H1 (cell line): ENCODE measurements around the gene FHIT. TPM values are rescaled to one million over a fixed set of nuclear protein-coding genes. Genes with fewer than 3 reads are reported as not detected.

Experiments
- CTCF ChIA-PET: fragments of 300-600 bp; sonication (Branson Sonifier 250); formaldehyde crosslinking; loops from one replicate; lab custom pipeline; 2021; ENCODE audit not compliant: partially characterized antibody; lab: Charles Lee
- POLR2A ChIA-PET: fragments of 300-600 bp; sonication (Branson Sonifier 250); formaldehyde crosslinking; loops from one replicate; lab custom pipeline; 2021; ENCODE audit warnings: inconsistent platforms; ENCODE audit not compliant: partially characterized antibody; lab: Charles Lee
- DNase-seq, 2 experiments: peaks; one replicate each; pipeline versions ENCODE4 v3.0.0 to v3.0.0-alpha.2; 2010 to 2022; ENCODE audit warnings: low spot score in 2 of 2, low read depth in 1 of 2, mixed read lengths in 1 of 2
- FAIRE-seq: peaks from 2 replicates; lab custom pipeline; 2011; peaks lifted over from hg19 to GRCh38; lab: Jason Lieb, UNC
- H2AFZ ChIP-seq: 2 replicates; pipeline ENCODE4 v1.8.1; 2012; ENCODE audit warnings: low read length, inconsistent platforms
- H2AK5ac ChIP-seq: 2 replicates; pipeline ENCODE4 v1.6.1; 2013; ENCODE audit warnings: low read depth, low read length
- H2BK120ac ChIP-seq: replicated peaks from 2 replicates; pipeline ENCODE3; 2013; ENCODE audit warnings: low read depth, low read length, inconsistent platforms
- H2BK12ac ChIP-seq: 2 replicates; pipeline ENCODE4 v1.6.1; 2013; ENCODE audit warnings: low read depth, low read length
- H2BK15ac ChIP-seq: 2 replicates; pipeline ENCODE4 v1.6.1; 2013; ENCODE audit warnings: low read length
- H2BK20ac ChIP-seq: 2 replicates; pipeline ENCODE4 v1.6.1; 2013; ENCODE audit warnings: low read length
- H2BK5ac ChIP-seq: 2 replicates; pipeline ENCODE4 v1.6.1; 2013; ENCODE audit warnings: low read depth, low read length
- H3K14ac ChIP-seq: 2 replicates; pipeline ENCODE4 v1.6.1; 2013; ENCODE audit warnings: inconsistent platforms; ENCODE audit not compliant: insufficient read length
- H3K18ac ChIP-seq: 2 replicates; pipeline ENCODE4 v1.6.1; 2013; ENCODE audit warnings: low read length; ENCODE audit errors: extremely low read depth
- H3K23ac ChIP-seq: 2 replicates; pipeline ENCODE4 v1.6.1; 2013; ENCODE audit warnings: inconsistent platforms; ENCODE audit not compliant: insufficient read length
- H3K23me2 ChIP-seq: 2 replicates; pipeline ENCODE4 v1.6.1; 2013; ENCODE audit warnings: low read depth, low read length
- H3K27ac ChIP-seq: 2 replicates; pipeline ENCODE4 v1.6.1; 2011; ENCODE audit warnings: low read depth, low read length, inconsistent platforms
- H3K27me3 ChIP-seq, 4 experiments: replicated peaks in 1 of 4; 1 replicate in 1 of 4; 2 replicates in 3 of 4; pipeline versions ENCODE4 v1.6.1 to v1.8.1; 2011 to 2013; ENCODE audit warnings: low read length in 3 of 4, mild to moderate bottlenecking in 3 of 4, inconsistent platforms in 2 of 4, mixed read lengths in 2 of 4, moderate library complexity in 1 of 4; ENCODE audit not compliant: control insufficient read depth in 3 of 4, insufficient read depth in 3 of 4; ENCODE audit errors: extremely low read depth in 1 of 4
- H3K36me3 ChIP-seq, 4 experiments: 2 replicates each; pipeline versions ENCODE4 v1.6.1 to v1.8.1; 2011 to 2013; ENCODE audit warnings: mild to moderate bottlenecking in 4 of 4, low read length in 3 of 4, moderate library complexity in 2 of 4, control low read depth in 1 of 4, inconsistent platforms in 1 of 4; ENCODE audit not compliant: insufficient read depth in 4 of 4, control insufficient read depth in 2 of 4
- H3K4ac ChIP-seq: replicated peaks from 2 replicates; pipeline ENCODE3; 2013; ENCODE audit warnings: low read length, low read depth, mixed read lengths, inconsistent platforms; ENCODE audit not compliant: insufficient read length
- H3K4me1 ChIP-seq, 4 experiments: replicated peaks in 1 of 4; 1 replicate in 1 of 4; 2 replicates in 3 of 4; pipeline versions ENCODE4 v1.6.1 to v1.8.1; 2011 to 2013; ENCODE audit warnings: low read length in 3 of 4, inconsistent platforms in 2 of 4, mixed read lengths in 1 of 4; ENCODE audit not compliant: insufficient read depth in 4 of 4, control insufficient read depth in 3 of 4
- H3K4me2 ChIP-seq, 2 experiments: 2 replicates each; pipeline versions ENCODE4 v1.6.1 to v1.8.1; 2011 to 2013; ENCODE audit warnings: low read depth in 2 of 2, low read length in 2 of 2, control low read depth in 1 of 2, inconsistent platforms in 1 of 2, mild to moderate bottlenecking in 1 of 2; ENCODE audit not compliant: insufficient read depth in 1 of 2
- H3K4me3 ChIP-seq, 4 experiments: fragments of 200-600, 300-600 bp in 1 of 4; sonication (generic), shearing (Covaris generic), sonication (Bioruptor Twin) in 1 of 4; 2 replicates each; pipeline versions ENCODE4 v1.5.1 to v1.8.1; 2011 to 2016; ENCODE audit warnings: low read length in 4 of 4, low read depth in 3 of 4, control low read depth in 2 of 4, inconsistent platforms in 2 of 4, mild to moderate bottlenecking in 2 of 4, mixed read lengths in 1 of 4, moderate library complexity in 1 of 4; ENCODE audit not compliant: insufficient read depth in 2 of 4; ENCODE audit errors: extremely low read depth in 1 of 4
- H3K56ac ChIP-seq: replicated peaks from 2 replicates; pipeline ENCODE3; 2013; ENCODE audit warnings: low read depth, mild to moderate bottlenecking, mixed read lengths, low read length, inconsistent platforms; ENCODE audit not compliant: insufficient read length
- H3K79me1 ChIP-seq: 2 replicates; pipeline ENCODE4 v1.6.1; 2013; ENCODE audit warnings: low read depth, low read length, control low read depth
- H3K79me2 ChIP-seq, 2 experiments: 2 replicates each; pipeline versions ENCODE4 v1.6.1 to v1.8.1; 2012 to 2013; ENCODE audit warnings: low read length in 2 of 2, mild to moderate bottlenecking in 2 of 2, inconsistent platforms in 1 of 2; ENCODE audit not compliant: insufficient read depth in 2 of 2, control insufficient read depth in 1 of 2
- H3K9ac ChIP-seq, 4 experiments: replicated peaks in 1 of 4; 1 replicate in 1 of 4; 2 replicates in 3 of 4; pipeline versions ENCODE4 v1.6.1 to v1.8.1; 2011 to 2013; ENCODE audit warnings: low read depth in 3 of 4, low read length in 3 of 4, control low read depth in 2 of 4, mild to moderate bottlenecking in 2 of 4, moderate library complexity in 2 of 4, inconsistent platforms in 1 of 4; ENCODE audit errors: extremely low read depth in 1 of 4
- H3K9me3 ChIP-seq, 2 experiments: 2 replicates each; pipeline versions ENCODE4 v1.6.1 to v1.8.1; 2012 to 2013; ENCODE audit warnings: mild to moderate bottlenecking in 2 of 2, moderate library complexity in 2 of 2, control low read depth in 1 of 2, inconsistent platforms in 1 of 2, low read depth in 1 of 2, low read length in 1 of 2, mixed read lengths in 1 of 2; ENCODE audit not compliant: insufficient read depth in 2 of 2
- H4K20me1 ChIP-seq, 2 experiments: replicated peaks in 1 of 2; 2 replicates each; pipeline versions ENCODE3 to v1.8.1; 2011 to 2013; ENCODE audit warnings: inconsistent platforms in 2 of 2, low read length in 2 of 2, mild to moderate bottlenecking in 1 of 2; ENCODE audit not compliant: insufficient read depth in 2 of 2, control insufficient read depth in 1 of 2
- H4K5ac ChIP-seq: 2 replicates; pipeline ENCODE4 v1.6.1; 2013; ENCODE audit warnings: low read length, low read depth, mixed read lengths, inconsistent platforms; ENCODE audit not compliant: insufficient read length
- H4K8ac ChIP-seq: 2 replicates; pipeline ENCODE4 v1.8.0; 2013; ENCODE audit warnings: mild to moderate bottlenecking, moderate library complexity, low read length, inconsistent platforms; ENCODE audit not compliant: insufficient read depth; ENCODE audit errors: extremely low read depth
- H4K91ac ChIP-seq: replicated peaks from 2 replicates; pipeline ENCODE3; 2013; ENCODE audit warnings: low read length, mixed read lengths, inconsistent platforms; ENCODE audit not compliant: insufficient read length
- EP300 ChIP-seq, 2 experiments: IDR thresholded peaks; 1 replicate in 1 of 2; 2 replicates in 1 of 2; pipeline ENCODE4 v1.6.1; 2011 to 2012; ENCODE audit warnings: low read depth in 2 of 2, low read length in 2 of 2, mild to moderate bottlenecking in 2 of 2, borderline replicate concordance in 1 of 2, inconsistent platforms in 1 of 2, moderate library complexity in 1 of 2
- EZH2 ChIP-seq: fragments of 200-600 bp; sonication (generic); IDR thresholded peaks from 2 replicates; pipeline ENCODE4 v1.7.1; 2012; ENCODE audit warnings: low read depth, mild to moderate bottlenecking, moderate library complexity, low read length, inconsistent platforms; ENCODE audit not compliant: severe bottlenecking
- HDAC2 ChIP-seq, 2 experiments: fragments of 300-600 bp in 1 of 2; sonication (generic) in 1 of 2; IDR thresholded peaks; 2 replicates each; pipeline ENCODE4 v1.6.1; 2011 to 2012; ENCODE audit warnings: low read depth in 2 of 2, low read length in 2 of 2, mild to moderate bottlenecking in 2 of 2, moderate library complexity in 2 of 2, borderline replicate concordance in 1 of 2, inconsistent platforms in 1 of 2
- KDM1A ChIP-seq: fragments of 200-600, 300-600 bp; sonication (generic); IDR thresholded peaks from 2 replicates; pipeline ENCODE4 v1.7.1; 2016; ENCODE audit warnings: mild to moderate bottlenecking, low read length, borderline replicate concordance
- KDM4A ChIP-seq: IDR thresholded peaks from one replicate; pipeline ENCODE4 v1.7.1; 2012; ENCODE audit warnings: low read depth, mild to moderate bottlenecking, moderate library complexity, low read length, inconsistent platforms; ENCODE audit not compliant: severe bottlenecking
- RAD21 ChIP-seq, 2 experiments: IDR thresholded peaks in 1 of 2; conservative IDR thresholded peaks in 1 of 2; 2 replicates each; pipeline ENCODE4 v1.6.1; 2011; ENCODE audit warnings: low read depth in 2 of 2, low read length in 2 of 2, improper control_type of control experiment in 1 of 2, inconsistent platforms in 1 of 2, mild to moderate bottlenecking in 1 of 2, moderate library complexity in 1 of 2
- RXRA ChIP-seq: IDR thresholded peaks from 2 replicates; pipeline ENCODE4 v1.6.1; 2011; ENCODE audit warnings: low read depth, mild to moderate bottlenecking, low read length, moderate library complexity; ENCODE audit not compliant: insufficient read depth
- TBP ChIP-seq: IDR thresholded peaks from 2 replicates; pipeline ENCODE4 v1.6.1; 2011; ENCODE audit warnings: low read depth, low read length, improper control_type of control experiment
- TEAD4 ChIP-seq: IDR thresholded peaks from 2 replicates; pipeline ENCODE4 v1.6.1; 2012; ENCODE audit warnings: low read depth, low read length, inconsistent platforms, mixed read lengths
- WGBS, 2 experiments: shearing (Covaris generic) in 1 of 2; methylation state at CpG; one replicate each; pipeline versions ENCODE4 v1.1.6 to v1.1.7; 2013 to 2015; ENCODE audit warnings: low lambda C conversion rate in 2 of 2, mixed read lengths in 2 of 2, inconsistent platforms in 1 of 2, low coverage in 1 of 2, missing lambda C conversion rate in 1 of 2; ENCODE audit not compliant: insufficient replicate concordance in 2 of 2, insufficient coverage in 1 of 2, insufficient read length in 1 of 2; ENCODE audit errors: extremely low coverage in 1 of 2, missing lambda C conversion rate in 1 of 2; 5-methylcytosine and 5-hydroxymethylcytosine counted together
- polyA plus RNA-seq, 7 experiments: library from polyadenylated mRNA; depleted of rRNA in 3 of 7; stranded (reverse) in 5 of 7; unstranded in 2 of 7; fragments of >200 nt in 5 of 7; fragments of 200-250 nt in 2 of 7; gene quantifications; 1 replicate in 5 of 7; 2 replicates in 1 of 7; 4 replicates in 1 of 7; pipeline versions ENCODE4 v1.2.1 to v1.2.3, GENCODE V29; 2011 to 2013; ENCODE audit warnings: missing spikeins in 2 of 7, mixed read lengths in 2 of 7
- total RNA-seq: library from RNA; stranded (reverse); fragmentation: NEBNext Ultra II Directional; extraction: Animal tissue kit (Norgen Biotek cat#: 25700); gene quantifications from 2 replicates; pipeline ENCODE4 v1.2.1, GENCODE V29; 2021
- TF ChIP-seq, protein P1 (sequence below): IDR thresholded peaks from 2 replicates; pipeline ENCODE4 v1.6.1; 2012; ENCODE audit warnings: inconsistent platforms
- TF ChIP-seq, protein P2 (sequence below): IDR thresholded peaks from 2 replicates; pipeline ENCODE4 v1.6.1; 2011; ENCODE audit warnings: low read depth, mild to moderate bottlenecking, low read length; ENCODE audit not compliant: insufficient read depth

Gene FHIT
- total and polyA plus RNA-seq, 2 of the 8 experiments (the other 6 are each of a cell fraction or from before 2014, with no cell fraction given) = 1.2 to 3.2 TPM

- H4K20me1 ChIP-seq = no peaks in the 10 kb centered on the region
- H2BK120ac ChIP-seq = no peak overlapping the region
- DNase-seq = no peak
- H3K14ac ChIP-seq = no peak overlapping the region
- no peaks in the 10 kb centered on the region for H3K36me3 ChIP-seq
- H3K4me2 ChIP-seq = no peak overlapping the region
- ChIA-PET POLR2A (no interaction called here), CTCF (no interaction called here)
- H3K56ac ChIP-seq = no peak overlapping the region
- no peaks in the 10 kb centered on the region for H3K79me1 ChIP-seq
- no peaks in the 10 kb centered on the region for H3K9me3 ChIP-seq
- no peak overlapping the region for H3K18ac ChIP-seq
- no peak overlapping the region for H4K8ac ChIP-seq
- H4K91ac ChIP-seq = no peak overlapping the region
- no peak overlapping the region for H2BK5ac ChIP-seq
- 84% methylated on average over 6 of the region's 6 CpGs; no CpG with 5 or more reads in 1 of the 2 experiments for WGBS, 2 experiments
- no peak overlapping the region for H2BK20ac ChIP-seq
- no peaks in the 10 kb centered on the region for H3K23me2 ChIP-seq
- no peaks in the 10 kb centered on the region for H3K79me2 ChIP-seq
- H3K4me1 ChIP-seq = no peaks in the 10 kb centered on the region
- no peak overlapping the region for H3K4me3 ChIP-seq
- H2BK15ac ChIP-seq = no peak overlapping the region
- H3K27me3 ChIP-seq = no peaks in the 10 kb centered on the region
- no peak overlapping the region for H4K5ac ChIP-seq
- no peak overlapping the region for H3K4ac ChIP-seq
- H2BK12ac ChIP-seq = no peak overlapping the region
- H2AK5ac ChIP-seq = no peak overlapping the region
- no peak for FAIRE-seq
- H3K23ac ChIP-seq = no peak overlapping the region
- H3K27ac ChIP-seq = no peak overlapping the region
- H2AFZ ChIP-seq = no peak overlapping the region
- H3K9ac ChIP-seq = no peak overlapping the region
- TF ChIP-seq, protein P1, sequence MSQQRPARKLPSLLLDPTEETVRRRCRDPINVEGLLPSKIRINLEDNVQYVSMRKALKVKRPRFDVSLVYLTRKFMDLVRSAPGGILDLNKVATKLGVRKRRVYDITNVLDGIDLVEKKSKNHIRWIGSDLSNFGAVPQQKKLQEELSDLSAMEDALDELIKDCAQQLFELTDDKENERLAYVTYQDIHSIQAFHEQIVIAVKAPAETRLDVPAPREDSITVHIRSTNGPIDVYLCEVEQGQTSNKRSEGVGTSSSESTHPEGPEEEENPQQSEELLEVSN = no peak
- TF ChIP-seq EP300 (IDR thresholded peaks at IDR 0.05; ENCODE audit: borderline replicate concordance in 1 of 2, low read depth in 2 of 2, low read length in 2 of 2) (no peak), EZH2 (no peak), RXRA (no peak), TEAD4 (no peak), RAD21 (IDR thresholded peaks at IDR 0.05 in 1 of 2, conservative IDR thresholded peaks at IDR 0.05 in 1 of 2; ENCODE audit: low read depth in 2 of 2, low read length in 2 of 2) (no peak), HDAC2 (IDR thresholded peaks at IDR 0.05; ENCODE audit: borderline replicate concordance in 1 of 2, low read depth in 2 of 2, low read length in 2 of 2) (no peak), KDM4A (no peak), KDM1A (no peak), TBP (no peak)
- TF ChIP-seq, protein P2, sequence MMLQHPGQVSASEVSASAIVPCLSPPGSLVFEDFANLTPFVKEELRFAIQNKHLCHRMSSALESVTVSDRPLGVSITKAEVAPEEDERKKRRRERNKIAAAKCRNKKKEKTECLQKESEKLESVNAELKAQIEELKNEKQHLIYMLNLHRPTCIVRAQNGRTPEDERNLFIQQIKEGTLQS = no peak
Measured at GRCh38 chr3:59774634-59775033, 1476.6 kb downstream of the FHIT start.
